Lung microvascular endothelial cell (primary cell): Measurements from ENCODE around the gene KRT77. TPM values are rescaled to one million over a fixed set of nuclear protein-coding genes. Genes with fewer than 3 reads are reported as not detected.
"Not testable (repeated sequence)": the region's sequence is repeated elsewhere in the genome, so short reads cannot be mapped to it uniquely, and the experiment has no call there.

Experiments
- DNase-seq, 2 donors: peaks; one replicate each; pipeline versions ENCODE4 v3.0.0 to v3.0.0-alpha.2; 2010; ENCODE audit warnings: low read depth in 2 of 2
- total RNA-seq: library from RNA; depleted of rRNA; stranded (reverse); fragments of >200 nt; gene quantifications from 2 replicates; pipeline ENCODE4 v1.2.1, GENCODE V29; 2014

Gene KRT77
- total RNA-seq, 1 donor from 2014 or later, result not detected

DNA sequence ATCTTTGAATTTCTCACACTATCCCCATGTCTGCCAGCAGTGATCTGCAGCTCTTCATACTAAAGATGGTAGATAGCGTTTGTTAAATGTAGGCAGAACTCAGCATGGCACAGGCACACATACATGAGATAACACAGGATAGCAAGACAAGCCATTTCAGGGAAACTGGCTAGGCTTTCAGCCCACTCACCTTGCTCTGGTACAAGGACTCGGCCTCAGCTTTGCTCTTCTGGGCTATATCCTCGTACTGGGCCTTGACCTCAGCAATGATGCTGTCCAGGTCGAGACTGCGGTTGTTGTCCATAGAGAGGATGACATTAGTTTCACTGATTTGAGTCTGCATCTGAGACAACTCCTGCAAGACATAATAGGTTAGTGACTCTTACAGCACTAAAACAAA, 26.2 kb downstream of the KRT77 start:
- no peak for DNase-seq

DNA sequence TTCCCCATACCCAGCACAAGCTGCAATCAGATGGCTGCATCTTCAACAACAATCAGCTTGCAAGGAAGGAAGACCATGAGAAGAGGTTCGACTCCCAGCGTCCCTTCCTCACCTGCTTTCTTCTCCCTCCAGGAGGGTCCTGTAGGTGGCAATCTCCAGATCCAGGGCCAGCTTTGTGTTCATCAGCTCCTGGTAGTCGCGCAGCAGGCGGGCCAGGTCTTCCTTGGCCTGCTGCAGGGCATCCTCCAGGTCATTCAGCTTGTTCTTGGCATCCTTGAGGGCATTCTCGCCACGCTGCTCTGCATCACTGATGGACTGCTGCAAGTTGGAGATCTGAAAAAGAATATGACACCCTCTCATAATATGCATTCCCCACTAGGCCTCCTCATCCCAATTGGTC, 27.2 kb downstream of the KRT77 start:
- no peak for DNase-seq

GRCh38 chr12:52675301-52675701, 28.0 kb downstream of the KRT77 start:
- no peak for DNase-seq

DNA sequence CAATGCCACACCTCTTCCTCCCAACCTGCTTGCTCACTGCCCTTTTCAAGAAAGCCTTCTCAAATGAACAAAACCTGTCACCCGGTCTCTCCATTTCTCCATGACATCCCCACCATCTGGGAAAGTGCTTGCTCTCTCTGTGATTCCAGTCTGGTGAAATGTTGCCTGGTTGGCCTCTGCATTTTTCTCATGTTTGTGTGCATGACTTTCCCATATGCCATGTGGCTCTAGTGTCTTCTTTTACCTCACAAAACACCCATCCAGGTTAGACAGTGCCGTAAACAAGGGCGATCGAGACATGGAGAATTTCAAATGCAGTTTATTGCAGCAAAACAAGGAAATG, 28.9 kb downstream of the KRT77 start:
- DNase-seq, result no peak

DNA sequence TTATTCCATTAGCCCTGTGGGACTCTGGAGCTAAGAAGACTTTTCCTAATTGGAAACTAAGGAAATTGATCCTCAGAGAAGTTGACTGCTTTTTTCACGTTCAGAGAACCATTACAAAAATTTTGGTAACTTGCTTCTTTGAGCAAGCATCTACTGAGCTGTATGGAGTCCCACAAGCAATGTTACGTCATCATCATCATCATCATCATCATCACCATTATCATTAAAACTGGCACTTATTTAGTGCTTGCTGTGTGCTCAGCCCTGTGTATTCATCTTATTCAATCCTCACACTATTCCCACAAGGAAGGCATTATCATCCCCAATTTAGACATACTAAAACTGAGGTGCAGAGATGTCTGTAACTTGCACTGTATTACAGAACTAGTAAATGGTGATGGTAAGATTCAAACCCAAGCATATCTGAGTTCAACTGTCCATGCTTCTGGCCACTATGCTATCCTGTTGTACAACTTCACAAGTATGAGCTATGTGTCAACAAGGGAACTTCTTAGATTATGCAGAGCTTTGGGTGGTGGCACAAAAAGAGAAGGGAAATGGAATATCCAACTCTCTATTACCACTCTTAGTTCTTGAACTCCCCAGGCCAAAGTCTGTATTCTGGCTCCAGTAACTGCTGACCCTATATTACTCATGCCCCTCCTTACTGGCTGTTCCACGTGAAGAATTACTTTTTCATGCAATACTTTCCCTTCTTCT, 29.5 kb downstream of the KRT77 start:
- no peak for DNase-seq

- no peak for DNase-seq
These were observed 30.1 kb downstream of the KRT77 start for GRCh38 chr12:52673217-52673616.

DNA sequence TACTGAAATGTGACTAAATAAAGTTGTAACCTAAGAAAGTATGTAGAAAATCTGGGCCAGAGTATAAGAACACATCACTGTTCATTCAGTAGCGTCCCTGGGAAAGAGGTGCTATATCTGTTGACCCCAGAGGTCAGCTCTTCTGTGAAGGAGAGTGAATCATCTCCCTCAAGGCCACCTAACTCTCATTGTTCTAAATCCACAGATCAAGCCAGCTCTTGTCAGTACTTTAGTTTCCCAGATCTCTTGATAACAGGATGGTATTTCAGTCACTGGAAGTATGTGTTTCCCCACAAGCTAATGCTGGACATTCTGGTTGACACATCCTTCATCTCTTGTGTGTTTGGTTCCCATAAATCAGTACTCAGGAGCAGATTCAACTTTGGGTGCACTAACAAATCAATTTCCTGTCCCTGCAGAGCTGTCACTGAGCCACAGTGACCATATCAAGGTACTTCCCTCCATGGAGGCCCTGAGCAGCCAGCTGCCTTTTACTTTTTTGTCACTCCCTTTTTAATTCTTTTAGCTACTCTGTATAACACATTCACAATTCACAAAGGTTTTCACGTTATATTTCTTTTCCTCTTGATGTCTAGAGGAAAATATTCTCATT, 30.9 kb downstream of the KRT77 start:
- DNase-seq, result peak in 1 of 2 donors; percentile 13

GRCh38 chr12:52670961-52671360, 32.4 kb downstream of the KRT77 start:
- no peak for DNase-seq

DNA sequence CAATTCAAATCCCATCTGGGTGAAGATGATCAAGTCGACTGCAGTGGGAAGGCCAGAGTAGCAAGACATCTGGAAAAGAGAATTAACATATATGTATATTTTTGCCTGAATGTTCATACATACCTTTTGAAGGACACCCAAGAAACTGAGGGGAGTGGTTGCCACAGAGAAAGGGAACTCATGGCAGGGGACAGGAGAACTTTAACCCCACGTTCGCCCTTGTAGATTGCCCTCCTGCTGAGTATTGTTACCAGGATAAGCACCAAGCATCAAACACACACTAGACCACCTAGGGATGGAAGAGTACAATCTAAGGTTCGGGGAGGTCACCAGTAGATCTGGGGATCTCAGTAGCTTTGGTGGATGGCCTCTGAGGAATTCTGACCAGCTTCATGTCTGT, 32.8 kb downstream of the KRT77 start:
- no peak for DNase-seq

DNA sequence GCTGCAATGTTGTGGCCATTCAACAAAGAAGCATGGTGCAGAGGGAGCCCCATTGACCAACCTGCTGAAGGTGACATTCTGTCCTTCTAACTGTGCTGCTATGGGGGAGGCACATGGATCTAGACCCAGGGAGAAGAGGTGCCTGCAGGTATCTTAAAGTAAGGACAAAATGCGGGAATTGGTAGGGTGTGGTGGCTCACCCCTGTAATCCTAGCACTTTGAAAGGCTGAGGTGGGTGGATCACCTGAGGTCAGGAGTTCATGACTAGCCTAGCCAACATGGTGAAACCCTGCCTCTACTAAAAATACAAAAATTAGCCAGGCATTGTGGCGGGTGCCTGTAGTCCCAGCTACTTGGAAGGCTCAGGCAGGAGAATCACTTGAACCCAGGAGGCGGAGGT, 33.4 kb downstream of the KRT77 start:
- DNase-seq, result not testable (repeated sequence)

DNA sequence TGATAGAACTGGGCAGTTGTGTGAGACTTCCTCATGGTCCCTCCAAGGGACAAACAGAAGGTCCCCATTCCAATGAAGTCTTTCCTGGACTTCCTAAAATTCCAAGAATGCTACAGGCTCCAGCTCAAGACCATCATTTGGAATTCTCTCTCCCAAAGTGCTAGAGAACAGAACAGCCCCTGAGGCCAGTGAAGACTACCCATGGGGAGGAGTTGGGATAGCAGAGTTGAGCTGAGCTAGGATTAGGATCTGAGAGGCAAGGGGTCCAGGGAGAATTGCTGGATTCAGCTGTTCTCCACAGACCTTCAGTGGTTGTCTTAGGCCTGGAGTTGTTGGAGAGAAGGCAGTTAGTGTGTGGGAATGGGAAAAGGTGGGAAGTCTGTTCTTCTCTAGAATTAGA, 33.9 kb downstream of the KRT77 start:
- no peak for DNase-seq

DNA sequence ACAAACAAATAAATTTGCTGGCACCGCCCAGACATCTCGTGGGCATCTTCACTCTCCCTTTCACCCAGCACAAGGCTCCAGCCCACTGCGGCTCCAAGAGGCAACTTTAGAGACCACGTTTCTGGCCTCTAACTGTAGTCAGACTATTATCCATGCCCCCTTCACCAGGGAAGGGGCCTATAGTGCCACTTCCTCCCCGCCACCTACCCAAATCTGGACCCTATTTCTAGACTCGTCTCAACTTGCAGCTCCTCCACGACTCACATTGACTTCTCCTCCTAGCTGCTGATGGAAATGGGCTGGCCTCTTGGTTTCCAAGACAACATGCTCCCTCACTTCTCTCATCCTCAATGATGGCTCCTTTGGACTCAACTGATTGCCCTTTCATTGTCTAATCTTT, 35.4 kb downstream of the KRT77 start:
- no peak for DNase-seq

DNA sequence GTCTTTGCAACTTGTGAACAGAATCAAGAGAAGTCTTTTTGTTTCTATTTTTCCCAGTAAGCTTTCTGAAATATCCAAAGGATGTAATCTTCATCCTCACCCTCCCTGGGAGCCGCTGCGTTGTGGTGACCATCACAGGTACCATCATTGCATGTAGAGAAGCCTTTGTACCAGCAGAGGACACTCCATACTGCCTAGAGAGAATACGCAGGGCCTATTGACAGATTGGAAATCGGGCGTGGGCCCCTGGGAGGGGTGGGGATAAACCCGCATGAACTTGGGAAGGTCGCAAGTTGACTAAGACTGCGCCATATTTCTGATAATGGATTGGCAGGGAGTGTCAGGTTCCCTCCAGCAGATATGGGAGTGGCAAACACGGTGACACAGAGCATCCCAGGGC, 35.8 kb downstream of the KRT77 start:
- no peak for DNase-seq

GRCh38 chr12:52666471-52666870, 36.9 kb downstream of the KRT77 start:
- DNase-seq, result no peak

DNA sequence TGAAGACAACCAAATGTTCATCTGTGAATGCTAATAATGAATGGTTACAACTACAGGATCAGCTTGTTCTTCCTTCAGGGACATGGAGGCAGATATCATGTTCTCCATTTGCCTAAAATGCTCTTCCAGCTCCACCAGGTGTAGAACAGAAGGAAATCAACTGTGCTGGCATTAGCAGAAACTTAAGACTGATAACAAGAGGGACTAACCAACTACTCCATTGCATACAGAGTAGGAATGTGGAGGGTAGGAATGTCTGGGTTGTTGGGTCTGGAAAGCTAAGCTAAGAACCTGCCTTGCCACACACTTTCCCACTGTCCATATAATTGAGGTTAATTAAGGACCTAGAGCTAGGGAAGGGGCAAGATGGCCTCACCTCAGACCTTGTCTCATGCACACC, 39.9 kb downstream of the KRT77 start:
- no peak for DNase-seq

- no peak for DNase-seq
These were observed 40.5 kb downstream of the KRT77 start for GRCh38 chr12:52662918-52663229.

GRCh38 chr12:52662093-52662917, 41.0 kb downstream of the KRT77 start:
- DNase-seq, result no peak

GRCh38 chr12:52661668-52662067, 41.7 kb downstream of the KRT77 start:
- DNase-seq, result no peak

DNA sequence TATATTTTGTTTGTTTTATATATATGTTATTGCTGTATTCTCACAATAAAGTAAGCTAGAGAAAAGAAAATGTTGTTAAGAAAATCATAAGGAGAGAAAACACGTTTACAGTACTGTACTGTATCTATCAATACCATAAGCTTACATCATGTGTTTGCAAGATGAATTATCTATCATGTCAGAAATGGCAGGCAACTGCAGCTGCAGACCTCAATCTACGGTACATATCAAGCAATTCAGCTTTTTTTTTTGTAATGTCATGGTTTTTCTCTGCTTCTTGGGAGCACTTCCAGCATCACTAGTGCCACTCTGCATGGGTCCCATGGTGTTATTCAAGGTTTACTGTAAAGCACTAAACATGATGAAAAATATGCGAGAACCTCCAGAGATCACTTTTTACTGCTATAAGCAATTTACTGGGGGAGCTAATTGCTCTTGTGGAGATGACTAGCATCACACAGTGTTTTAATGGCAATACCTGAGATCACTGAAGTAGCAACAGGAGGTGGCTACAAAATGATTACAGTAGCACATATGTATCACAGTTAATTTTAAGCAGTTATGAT, 42.3 kb downstream of the KRT77 start:
- DNase-seq, result no peak

- DNase-seq, result no peak
These were observed 43.4 kb downstream of the KRT77 start for GRCh38 chr12:52659951-52660350.

DNA sequence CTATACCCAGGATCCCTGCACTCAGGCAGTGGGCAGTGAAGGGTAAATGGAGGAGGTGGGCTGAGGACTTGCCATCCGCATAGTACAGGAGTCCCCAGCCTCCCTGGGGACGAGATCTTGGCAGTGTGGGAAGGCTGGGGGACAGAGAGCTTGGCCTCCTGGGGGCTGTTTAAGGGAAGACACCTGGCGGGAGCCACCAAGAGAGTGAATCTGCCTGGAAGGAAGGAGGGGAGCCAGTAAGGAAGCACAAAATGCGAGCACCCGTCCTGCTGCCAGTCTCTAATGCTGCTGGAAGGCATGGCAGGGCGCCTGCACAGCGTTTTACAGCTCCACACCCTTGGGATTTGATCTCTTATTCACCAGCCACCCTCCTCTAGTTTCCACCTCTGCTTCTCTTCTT, 43.9 kb downstream of the KRT77 start:
- no peak for DNase-seq

- DNase-seq, result no peak
These were observed 45.1 kb downstream of the KRT77 start for GRCh38 chr12:52658196-52658595.
